NCI-H1048 (cell line): ENCODE measurements around the gene BCL2L12.

Experiments used
- DNase-seq: peaks from one replicate; lab custom pipeline; 2025; lab: John Stamatoyannopoulos, UW

Gene BCL2L12

GRCh38 chr19:49664171-49665035, 1.3 kb upstream of the BCL2L12 start:
- peak; percentile 83 for DNase-seq

GRCh38 chr19:49665036-49665350, 740 bp upstream of the BCL2L12 start:
- DNase-seq, result no peak

GRCh38 chr19:49666120-49666444, 349 bp downstream of the BCL2L12 start:
- DNase-seq, result no peak

GRCh38 chr19:49667473-49667872, 1.7 kb downstream of the BCL2L12 start:
- no peak for DNase-seq

GRCh38 chr19:49669516-49669915, 3.8 kb downstream of the BCL2L12 start:
- no peak for DNase-seq

- DNase-seq, result no peak
Observed at GRCh38 chr19:49672131-49672919, 6.6 kb downstream of the BCL2L12 start.

GRCh38 chr19:49676136-49676783, 10.5 kb downstream of the BCL2L12 start:
- peak; percentile 52 for DNase-seq

- peak; percentile 100 for DNase-seq
Observed at GRCh38 chr19:49676784-49677230, 11.1 kb downstream of the BCL2L12 start.

- no peak for DNase-seq
Observed at GRCh38 chr19:49677231-49677900, 11.6 kb downstream of the BCL2L12 start, which contains the start of gene PRMT1. Gene PRMT1, plus strand, starts transcription at chr19:49677271. Its CDS starts 10 bp downstream, at chr19:49677281.

GRCh38 chr19:49677901-49678674, 12.4 kb downstream of the BCL2L12 start:
- DNase-seq, result no peak

GRCh38 chr19:49678985-49679770, 13.4 kb downstream of the BCL2L12 start:
- no peak for DNase-seq

- DNase-seq, result no peak
Observed at GRCh38 chr19:49679771-49680413, 14.2 kb downstream of the BCL2L12 start.

- peak; percentile 76 for DNase-seq
Observed at GRCh38 chr19:49680421-49681351, 15.0 kb downstream of the BCL2L12 start.

GRCh38 chr19:49681830-49682229, 16.1 kb downstream of the BCL2L12 start:
- no peak for DNase-seq

GRCh38 chr19:49682274-49682673, 16.5 kb downstream of the BCL2L12 start:
- DNase-seq, result no peak

- no peak for DNase-seq
Observed at GRCh38 chr19:49683814-49684250, 18.1 kb downstream of the BCL2L12 start.

- no peak for DNase-seq
Observed at GRCh38 chr19:49684251-49684982, 18.7 kb downstream of the BCL2L12 start.

GRCh38 chr19:49684983-49685553, 19.3 kb downstream of the BCL2L12 start:
- no peak for DNase-seq
